Heart left ventricle (tissue), 13 donors: ENCODE data around the gene MRPL58.
A peak's percentile ranks its signal among the peaks of the same experiment; 100 is the strongest.

Experiments
- CTCF ChIP-seq, 12 donors: fragments of 200-600 bp; sonication (generic) in 4 of 12; IDR thresholded peaks; one replicate each; pipeline versions ENCODE4 v1.5.0 to v1.8.0; 2018 to 2022; ENCODE audit warnings: antibody characterized with exemption in 12 of 12, mild to moderate bottlenecking in 5 of 12
- POLR2A ChIP-seq, 2 donors: fragments of 450-650 bp; IDR thresholded peaks; one replicate each; pipeline ENCODE4 v1.6.1; 2017; ENCODE audit warnings: antibody characterized with exemption in 2 of 2, mild to moderate bottlenecking in 2 of 2, moderate library complexity in 2 of 2
- donor health status: ischemic (EF 13 %, LVEDD 7.1; RV severe dilation, severe dysfunction).
- donor health status: DM: no; HTN: yes; CAD: no.
- donor health status: DM: no; HTN: no; CAD: no.
- donor health status: ischemic (EF 25% LVEDD 6.9; RV normal size, moderate dysfunction).
- donor health status: ischemic (EF 25% LVEDD 5.7; RV mildly dilated, moderate dysfunction).
- donor health status: ischemic (EF 35%, LVEDD 5.7; RV mildly dilated, moderate dysfunction).
- donor health status: nonischemic (EF 11% LVEDD 7.7; RV severe dilation, severe dysfunction).
- donor health status: DM: yes; HTN: yes; CAD: no.
- donor health status: PGD.
- donor health status: ischemic (EF 29% LVEDD 5.4; RV normal size, mild dysfunction).
- donor health status: nonischemic (EF 23%, LVEDD 6.1; RV moderate dilation, normal function).

- TF ChIP-seq POLR2A (IDR thresholded peaks at IDR 0.05) (peak in 1 of 2 donors; percentile 77), CTCF (IDR thresholded peaks at IDR 0.05) (peak in 5 of 12 donors; percentile 7 to 29 (median 23))
Observed at GRCh38 chr17:74981979-74982662, 30.3 kb upstream of the MRPL58 start.
